Testis (tissue), 3 donors: Measurements from ENCODE around the gene PPARD. TPM values are rescaled to one million over a fixed set of nuclear protein-coding genes. Genes with fewer than 3 reads are reported as not detected.

Source experiments
- DNase-seq: peaks from one replicate; pipeline ENCODE4 v3.0.0-alpha.2; 2019
- H3K27ac ChIP-seq, 2 donors: fragments of 200-600 bp; sonication (generic); one replicate each; pipeline ENCODE4 v1.5.1; 2019
- H3K27me3 ChIP-seq: fragments of 200-600 bp; sonication (generic); one replicate; pipeline ENCODE4 v1.5.1; 2019
- H3K36me3 ChIP-seq: fragments of 200-600 bp; sonication (generic); one replicate; pipeline ENCODE4 v1.5.1; 2017; ENCODE audit warnings: low read depth; ENCODE audit errors: missing control alignments
- H3K4me1 ChIP-seq: fragments of 200-600 bp; sonication (generic); one replicate; pipeline ENCODE4 v1.5.1; 2019
- H3K4me3 ChIP-seq, 2 donors: fragments of 200-600 bp; sonication (generic); one replicate each; pipeline ENCODE4 v1.5.1; 2017 to 2019
- H3K9me3 ChIP-seq: fragments of 200-600 bp; sonication (generic); one replicate; pipeline ENCODE4 v1.5.1; 2017
- CTCF ChIP-seq, 3 experiments: fragments of 450-650 bp in 2 of 3; fragments of 200-600 bp in 1 of 3; sonication (generic) in 1 of 3; IDR thresholded peaks; one replicate each; pipeline ENCODE4 v1.5.1; 2016 to 2019; ENCODE audit warnings: antibody characterized with exemption in 3 of 3, mild to moderate bottlenecking in 2 of 3, moderate library complexity in 1 of 3
- POLR2A ChIP-seq: fragments of 450-650 bp; IDR thresholded peaks from one replicate; pipeline ENCODE4 v1.6.1; 2017; ENCODE audit warnings: antibody characterized with exemption, mild to moderate bottlenecking, moderate library complexity
- WGBS, 2 donors: methylation state at CpG; one replicate each; pipeline ENCODE4 v1.1.5; 2018; 5-methylcytosine and 5-hydroxymethylcytosine counted together
- intact Hi-C: fragments of 100-400 bp; cut with DNase I; formaldehyde crosslinking; loops from one replicate; pipeline ENCODE4 v1.15.1; 2023; ENCODE audit warnings: low total_unique reads
- polyA plus RNA-seq: library from polyadenylated mRNA; stranded (reverse); fragments of 350-450 nt; fragmentation: Illumina TruSeq; extraction: RNeasy Lipid Tissue Mini Kit (QIAGEN cat#74804); gene quantifications from one replicate; pipeline ENCODE4 v1.2.3, GENCODE V29; 2014; ENCODE audit warnings: low read depth, low replicate concordance; ENCODE audit not compliant: insufficient read depth
- total RNA-seq, 2 donors: library from RNA; depleted of rRNA; stranded (reverse); fragments of >200 nt; gene quantifications; one replicate each; pipeline ENCODE4 v1.2.3, GENCODE V29; 2016

The PPARD gene
- total and polyA plus RNA-seq, 3 donors from 2014 or later: 21.0 to 23.0 (median 21.5) TPM

GRCh38 chr6:35401514-35401913 is 59.2 kb downstream of the PPARD start:
- Histone ChIP-seq H3K9me3 (no peaks in the 10 kb centered on the region), H3K4me1 (peaks cover 9% of the 10 kb centered on the region), H3K27me3 (no peaks in the 10 kb centered on the region), H3K27ac (no peak overlapping the region), H3K4me3 (no peak overlapping the region), H3K36me3 (no peaks in the 10 kb centered on the region)
- TF ChIP-seq CTCF (IDR thresholded peaks at IDR 0.05) (no peak), POLR2A (no peak)
- no peak for DNase-seq
- intact Hi-C loops: no loop called here
- WGBS, 2 donors: 93 to 98% methylated on average over 5 of the region's 5 CpGs

GRCh38 chr6:35402136-35402855 is 59.9 kb downstream of the PPARD start:
- Histone ChIP-seq H3K27ac (no peak overlapping the region), H3K36me3 (no peaks in the 10 kb centered on the region), H3K27me3 (no peaks in the 10 kb centered on the region), H3K4me3 (no peak overlapping the region), H3K9me3 (no peaks in the 10 kb centered on the region), H3K4me1 (peaks cover 1% of the 10 kb centered on the region)
- intact Hi-C loops: no loop called here
- DNase-seq: no peak
- TF ChIP-seq CTCF (IDR thresholded peaks at IDR 0.05) (no peak), POLR2A (no peak)
- 72 to 81% methylated on average over 6 to 8 of the region's 8 CpGs for WGBS, 2 donors

GRCh38 chr6:35402856-35403191 is 60.5 kb downstream of the PPARD start:
- H3K4me1 ChIP-seq: no peaks in the 10 kb centered on the region
- H3K27ac ChIP-seq: no peak overlapping the region
- TF ChIP-seq CTCF (IDR thresholded peaks at IDR 0.05) (no peak), POLR2A (no peak)
- no peak for DNase-seq
- 88 to 91% methylated on average over 5 of the region's 5 CpGs for WGBS, 2 donors
- intact Hi-C loops: no loop called here
- no peaks in the 10 kb centered on the region for H3K27me3 ChIP-seq
- no peaks in the 10 kb centered on the region for H3K36me3 ChIP-seq
- no peak overlapping the region for H3K4me3 ChIP-seq
- H3K9me3 ChIP-seq: no peaks in the 10 kb centered on the region

GRCh38 chr6:35403544-35404442 is 61.4 kb downstream of the PPARD start:
- Histone ChIP-seq H3K27ac (no peak overlapping the region), H3K4me3 (no peak overlapping the region), H3K4me1 (no peaks in the 10 kb centered on the region), H3K36me3 (no peaks in the 10 kb centered on the region), H3K27me3 (no peaks in the 10 kb centered on the region), H3K9me3 (no peaks in the 10 kb centered on the region)
- intact Hi-C loops: no loop called here
- TF ChIP-seq CTCF (IDR thresholded peaks at IDR 0.05) (no peak), POLR2A (no peak)
- 90 to 96% methylated on average over 8 of the region's 8 CpGs for WGBS, 2 donors
- DNase-seq: no peak
